GM19463 (cell line): ENCODE data around the gene C17orf50.

Experiments
- ATAC-seq: cut with Tn5 transposase; IDR thresholded peaks from one replicate; pipeline ENCODE4 v1.9.1; 2021; ENCODE audit warnings: mild to moderate bottlenecking, moderate library complexity; ENCODE audit not compliant: unreplicated experiment

Gene C17orf50

GRCh38 chr17:35780950-35781349 lies 20.3 kb downstream of the C17orf50 start:
- no peak for ATAC-seq

- no peak for ATAC-seq
Observed at GRCh38 chr17:35784895-35785294, 24.2 kb downstream of the C17orf50 start.

GRCh38 chr17:35786941-35787432 lies 26.3 kb downstream of the C17orf50 start:
- ATAC-seq = no peak

GRCh38 chr17:35788477-35789368 lies 28.0 kb downstream of the C17orf50 start:
- ATAC-seq = no peak

- no peak for ATAC-seq
Observed at GRCh38 chr17:35790841-35791240, 30.2 kb downstream of the C17orf50 start.

GRCh38 chr17:35791681-35792350 lies 31.1 kb downstream of the C17orf50 start:
- no peak for ATAC-seq

- ATAC-seq = no peak
Observed at GRCh38 chr17:35793257-35793656, 32.6 kb downstream of the C17orf50 start.

GRCh38 chr17:35795007-35795870 lies 34.6 kb downstream of the C17orf50 start, which contains the start of gene MMP28:
MMP28 (minus strand) TSS chr17:35795641; CDS start chr17:35795377, 264 bp downstream.
- ATAC-seq = no peak

- ATAC-seq = no peak
Observed at GRCh38 chr17:35795871-35796265, 35.2 kb downstream of the C17orf50 start.

GRCh38 chr17:35796942-35797341 lies 36.3 kb downstream of the C17orf50 start:
- ATAC-seq = no peak

- ATAC-seq = no peak
Observed at GRCh38 chr17:35797370-35797769, 36.7 kb downstream of the C17orf50 start.

- ATAC-seq = no peak
Observed at GRCh38 chr17:35797918-35798317, 37.2 kb downstream of the C17orf50 start.

GRCh38 chr17:35799942-35800341 lies 39.3 kb downstream of the C17orf50 start:
- no peak for ATAC-seq

GRCh38 chr17:35801583-35802224 lies 41.0 kb downstream of the C17orf50 start:
- no peak for ATAC-seq

- no peak for ATAC-seq
Observed at GRCh38 chr17:35804658-35805192, 44.0 kb downstream of the C17orf50 start.

GRCh38 chr17:35807371-35808144 lies 46.9 kb downstream of the C17orf50 start:
- ATAC-seq = no peak

GRCh38 chr17:35808240-35808961 lies 47.7 kb downstream of the C17orf50 start:
- no peak for ATAC-seq

- ATAC-seq = peak; percentile 95
Observed at GRCh38 chr17:35808962-35809854, 48.5 kb downstream of the C17orf50 start, which contains the start of gene TAF15. TAF15 (plus strand) TSS chr17:35809484; CDS start chr17:35809570, 86 bp downstream.
